Chondrocyte (in vitro differentiated cells): ENCODE data around the gene MEI1. TPM values are rescaled to one million over a fixed set of nuclear protein-coding genes. Genes with fewer than 3 reads are reported as not detected.
"Not testable (repeated sequence)": the region's sequence is repeated elsewhere in the genome, so short reads cannot be mapped to it uniquely, and the experiment has no call there.

ENCODE experiments used
- DNase-seq: peaks from one replicate; pipeline ENCODE4 v3.0.0; 2021; ENCODE audit warnings: mixed read lengths, low spot score
- H3K27ac Mint-ChIP-seq: one replicate; pipeline ENCODE4 v1.8.0; 2021; ENCODE audit warnings: mild to moderate bottlenecking, moderate library complexity, mixed read lengths; ENCODE audit not compliant: unreplicated experiment
- H3K27me3 Mint-ChIP-seq: 2 replicates; pipeline ENCODE4 v1.8.0; 2021; ENCODE audit warnings: low read depth, mixed read lengths
- H3K36me3 Mint-ChIP-seq: 2 replicates; pipeline ENCODE4 v1.8.0; 2021; ENCODE audit warnings: low read depth, mixed read lengths
- H3K4me1 Mint-ChIP-seq: 2 replicates; pipeline ENCODE4 v1.8.0; 2021; ENCODE audit warnings: low read depth, mild to moderate bottlenecking, mixed read lengths
- H3K4me3 Mint-ChIP-seq: one replicate; pipeline ENCODE4 v1.8.0; 2021; ENCODE audit warnings: mild to moderate bottlenecking, moderate library complexity, mixed read lengths; ENCODE audit not compliant: unreplicated experiment
- H3K9me3 Mint-ChIP-seq: 2 replicates; pipeline ENCODE4 v1.8.0; 2021; ENCODE audit warnings: low read depth, mixed read lengths
- total RNA-seq: library from RNA; stranded (reverse); gene quantifications from 3 replicates; pipeline ENCODE4 v1.2.1, GENCODE V29; 2021
- TF ChIP-seq, protein P1 (sequence below): fragments of 200-600 bp; sonication (generic); IDR thresholded peaks from 2 replicates; pipeline ENCODE4 v1.5.0; 2021; ENCODE audit warnings: antibody characterized with exemption, mild to moderate bottlenecking, moderate library complexity

Gene MEI1
- total RNA-seq, 1 donor from 2014 or later = 0.40 TPM

- no peak overlapping the region for H3K27ac Mint-ChIP-seq
- H3K9me3 Mint-ChIP-seq = no peaks in the 10 kb centered on the region
- peaks cover 3% of the 10 kb centered on the region for H3K4me1 Mint-ChIP-seq
- TF ChIP-seq, protein P1, sequence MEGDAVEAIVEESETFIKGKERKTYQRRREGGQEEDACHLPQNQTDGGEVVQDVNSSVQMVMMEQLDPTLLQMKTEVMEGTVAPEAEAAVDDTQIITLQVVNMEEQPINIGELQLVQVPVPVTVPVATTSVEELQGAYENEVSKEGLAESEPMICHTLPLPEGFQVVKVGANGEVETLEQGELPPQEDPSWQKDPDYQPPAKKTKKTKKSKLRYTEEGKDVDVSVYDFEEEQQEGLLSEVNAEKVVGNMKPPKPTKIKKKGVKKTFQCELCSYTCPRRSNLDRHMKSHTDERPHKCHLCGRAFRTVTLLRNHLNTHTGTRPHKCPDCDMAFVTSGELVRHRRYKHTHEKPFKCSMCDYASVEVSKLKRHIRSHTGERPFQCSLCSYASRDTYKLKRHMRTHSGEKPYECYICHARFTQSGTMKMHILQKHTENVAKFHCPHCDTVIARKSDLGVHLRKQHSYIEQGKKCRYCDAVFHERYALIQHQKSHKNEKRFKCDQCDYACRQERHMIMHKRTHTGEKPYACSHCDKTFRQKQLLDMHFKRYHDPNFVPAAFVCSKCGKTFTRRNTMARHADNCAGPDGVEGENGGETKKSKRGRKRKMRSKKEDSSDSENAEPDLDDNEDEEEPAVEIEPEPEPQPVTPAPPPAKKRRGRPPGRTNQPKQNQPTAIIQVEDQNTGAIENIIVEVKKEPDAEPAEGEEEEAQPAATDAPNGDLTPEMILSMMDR = no peak
- DNase-seq = no peak
- no peak overlapping the region for H3K4me3 Mint-ChIP-seq
- peaks cover 35% of the 10 kb centered on the region for H3K36me3 Mint-ChIP-seq
- H3K27me3 Mint-ChIP-seq = no peaks in the 10 kb centered on the region
These were observed 37.6 kb upstream of the MEI1 start for GRCh38 chr22:41661713-41662112.

DNA sequence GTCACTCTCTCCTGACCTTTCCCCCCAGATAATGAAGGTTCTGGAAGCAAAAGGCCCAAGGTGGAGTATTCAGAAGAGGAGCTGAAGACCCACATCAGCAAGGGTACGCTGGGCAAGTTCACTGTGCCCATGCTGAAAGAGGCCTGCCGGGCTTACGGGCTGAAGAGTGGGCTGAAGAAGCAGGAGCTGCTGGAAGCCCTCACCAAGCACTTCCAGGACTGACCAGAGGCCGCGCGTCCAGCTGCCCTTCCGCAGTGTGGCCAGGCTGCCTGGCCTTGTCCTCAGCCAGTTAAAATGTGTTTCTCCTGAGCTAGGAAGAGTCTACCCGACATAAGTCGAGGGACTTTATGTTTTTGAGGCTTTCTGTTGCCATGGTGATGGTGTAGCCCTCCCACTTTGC lies 35.7 kb upstream of the MEI1 start:
- peak; percentile 69 for DNase-seq
- Mint-ChIP-seq H3K36me3 (peaks cover 26% of the 10 kb centered on the region), H3K4me1 (peaks cover 14% of the 10 kb centered on the region)
- not testable (repeated sequence) for H3K27ac Mint-ChIP-seq, H3K4me3 Mint-ChIP-seq, H3K9me3 Mint-ChIP-seq, H3K27me3 Mint-ChIP-seq

- no peaks in the 10 kb centered on the region for H3K27me3 Mint-ChIP-seq
- DNase-seq = no peak
These were observed 34.8 kb upstream of the MEI1 start for GRCh38 chr22:41664490-41664889.

DNA sequence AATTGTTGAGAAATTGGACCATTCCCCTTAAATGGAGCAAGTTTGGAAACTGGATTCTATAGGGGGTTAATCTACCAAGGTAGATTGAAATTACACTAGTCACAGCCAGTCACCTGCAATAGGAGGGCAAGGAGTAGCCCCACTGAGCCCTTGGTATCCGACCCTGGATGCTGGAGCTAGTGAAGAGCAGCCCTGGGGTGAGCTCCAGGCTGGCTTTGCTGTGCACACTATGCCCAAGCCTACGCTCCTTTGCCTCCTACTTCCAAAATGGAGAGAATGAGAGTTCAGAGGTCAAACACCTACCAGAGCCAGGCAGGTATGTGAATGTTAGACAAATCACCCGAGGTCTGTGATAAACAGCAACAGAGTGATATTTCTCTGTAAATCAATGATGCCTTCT lies 34.4 kb upstream of the MEI1 start:
- H3K27ac Mint-ChIP-seq = no peak overlapping the region

More at GRCh38 chr22:41664490-41664889, 34.8 kb upstream of the MEI1 start:
- Mint-ChIP-seq H3K36me3 (peaks cover 25% of the 10 kb centered on the region), H3K4me3 (no peak overlapping the region), H3K9me3 (no peaks in the 10 kb centered on the region), H3K27ac (peak overlapping the region; percentile 27), H3K4me1 (peaks cover 18% of the 10 kb centered on the region)
- TF ChIP-seq, protein P1 = no peak

GRCh38 chr22:41668971-41669911 lies 30.1 kb upstream of the MEI1 start:
- H3K4me1 Mint-ChIP-seq = peaks cover 23% of the 10 kb centered on the region

More for the DNA sequence above, 34.4 kb upstream of the MEI1 start:
- Mint-ChIP-seq H3K4me3 (no peak overlapping the region), H3K27me3 (no peaks in the 10 kb centered on the region), H3K36me3 (peaks cover 23% of the 10 kb centered on the region), H3K4me1 (peaks cover 20% of the 10 kb centered on the region), H3K9me3 (no peaks in the 10 kb centered on the region)
- DNase-seq = no peak
- TF ChIP-seq, protein P1 = no peak

GRCh38 chr22:41672096-41672495 lies 27.2 kb upstream of the MEI1 start:
- H3K4me3 Mint-ChIP-seq, H3K9me3 Mint-ChIP-seq, H3K36me3 Mint-ChIP-seq, DNase-seq, H3K27me3 Mint-ChIP-seq: not testable (repeated sequence)
- Mint-ChIP-seq H3K4me1 (peaks cover 17% of the 10 kb centered on the region), H3K27ac (peak overlapping the region; percentile 36)

More at GRCh38 chr22:41668971-41669911, 30.1 kb upstream of the MEI1 start:
- H3K36me3 Mint-ChIP-seq = peaks cover 3% of the 10 kb centered on the region
- TF ChIP-seq, protein P1 = no peak
- no peaks in the 10 kb centered on the region for H3K27me3 Mint-ChIP-seq
- no peaks in the 10 kb centered on the region for H3K9me3 Mint-ChIP-seq
- peak; percentile 29 for DNase-seq
- no peak overlapping the region for H3K4me3 Mint-ChIP-seq
- H3K27ac Mint-ChIP-seq = peak overlapping the region; percentile 86
